HUES6 (cell line): ENCODE measurements around the gene CHTF18.
"Not testable (repeated sequence)": the region's sequence is repeated elsewhere in the genome, so short reads cannot be mapped to it uniquely, and the experiment has no call there.

ENCODE experiments used
- H3K27ac ChIP-seq: 2 replicates; pipeline ENCODE4 v1.7.0; 2013; ENCODE audit warnings: low read depth, mild to moderate bottlenecking, low read length, inconsistent platforms
- H3K27me3 ChIP-seq: 2 replicates; pipeline ENCODE4 v1.6.1; 2013; ENCODE audit warnings: low read length; ENCODE audit not compliant: control insufficient read depth, insufficient read depth
- H3K36me3 ChIP-seq: 2 replicates; pipeline ENCODE4 v1.6.1; 2013; ENCODE audit warnings: low read length; ENCODE audit not compliant: control insufficient read depth, insufficient read depth
- H3K4me1 ChIP-seq: 2 replicates; pipeline ENCODE4 v1.6.1; 2013; ENCODE audit warnings: low read length; ENCODE audit not compliant: control insufficient read depth, insufficient read depth
- H3K4me3 ChIP-seq: 2 replicates; pipeline ENCODE4 v1.5.1; 2013; ENCODE audit warnings: low read depth, low read length
- H3K9ac ChIP-seq: one replicate; pipeline ENCODE4 v1.6.1; 2013; ENCODE audit warnings: mild to moderate bottlenecking, low read length
- H3K9me3 ChIP-seq: 2 replicates; pipeline ENCODE4 v1.6.1; 2013; ENCODE audit warnings: low read depth, low read length; ENCODE audit not compliant: control insufficient read depth, insufficient read depth

CHTF18 gene

DNA sequence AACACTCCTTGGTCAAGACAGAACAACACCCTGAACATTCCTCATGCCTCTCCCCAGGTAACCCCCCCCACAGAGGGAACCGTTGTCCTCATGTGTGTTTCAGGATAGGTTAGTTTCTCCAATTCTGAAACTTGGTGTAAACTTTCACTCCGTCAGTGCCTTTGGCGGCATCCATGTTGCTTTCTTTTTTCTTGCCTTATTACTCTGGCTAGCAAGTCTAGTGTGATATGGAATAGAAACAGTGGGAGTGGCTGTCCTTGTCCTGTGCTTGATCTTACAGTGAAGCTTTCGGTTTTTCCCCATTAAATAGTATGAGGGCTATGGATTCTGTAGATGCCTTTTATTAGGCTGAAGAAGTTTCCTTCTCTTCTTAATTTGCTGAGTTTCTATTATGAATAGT, 47.8 kb downstream of the CHTF18 start:
- Histone ChIP-seq H3K27me3 (no peaks in the 10 kb centered on the region), H3K36me3 (no peaks in the 10 kb centered on the region), H3K4me1 (no peaks in the 10 kb centered on the region), H3K9ac (no peak overlapping the region), H3K4me3 (no peak overlapping the region), H3K9me3 (peaks cover 18% of the 10 kb centered on the region), H3K27ac (no peak overlapping the region)

DNA sequence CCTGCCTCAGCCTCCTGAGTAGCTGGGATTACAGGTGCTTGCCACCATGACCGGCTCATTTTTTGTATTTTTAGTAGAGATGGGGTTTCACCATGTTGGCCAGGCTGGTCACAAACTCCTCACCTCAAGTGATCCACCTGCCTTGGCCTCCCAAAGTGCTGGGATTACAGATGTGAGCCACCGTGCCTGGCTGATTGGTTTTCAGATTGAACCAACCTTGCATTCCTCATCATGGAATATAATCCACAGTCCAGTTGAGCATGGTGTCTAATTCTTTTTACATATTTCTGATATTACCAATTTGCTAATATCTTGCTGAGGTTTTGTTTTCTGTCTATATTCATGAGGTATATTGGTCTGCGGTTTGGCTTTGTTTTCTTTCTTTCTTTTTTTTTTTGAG, 48.4 kb downstream of the CHTF18 start:
- H3K4me1 ChIP-seq, H3K27ac ChIP-seq, H3K9ac ChIP-seq, H3K4me3 ChIP-seq, H3K27me3 ChIP-seq, H3K36me3 ChIP-seq: not testable (repeated sequence)
- H3K9me3 ChIP-seq: peaks cover 18% of the 10 kb centered on the region

DNA sequence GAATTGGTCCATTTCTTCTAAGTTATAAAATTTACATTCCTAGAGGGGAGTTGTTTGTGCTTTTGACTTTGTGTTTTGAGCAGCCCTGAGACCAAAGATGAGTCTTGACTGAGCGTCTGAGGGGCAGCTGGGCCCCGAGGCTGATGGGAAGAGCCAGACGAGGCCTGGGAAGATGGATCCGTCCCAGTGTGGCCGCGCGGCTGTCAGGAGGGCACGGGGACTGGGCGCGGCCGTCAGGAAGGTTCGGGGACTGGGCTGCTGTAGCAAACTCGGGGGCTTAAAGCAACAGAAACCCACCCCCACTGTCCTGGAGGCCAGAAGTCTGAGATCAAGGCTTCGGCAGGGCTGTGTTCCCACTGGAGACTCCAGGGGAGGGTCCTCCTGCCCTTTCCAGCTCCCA, 50.3 kb downstream of the CHTF18 start:
- H3K27me3 ChIP-seq: no peaks in the 10 kb centered on the region
- H3K9me3 ChIP-seq: peaks cover 18% of the 10 kb centered on the region
- H3K9ac ChIP-seq: no peak overlapping the region
- no peak overlapping the region for H3K4me3 ChIP-seq
- no peaks in the 10 kb centered on the region for H3K4me1 ChIP-seq
- no peak overlapping the region for H3K27ac ChIP-seq
- H3K36me3 ChIP-seq: no peaks in the 10 kb centered on the region

DNA sequence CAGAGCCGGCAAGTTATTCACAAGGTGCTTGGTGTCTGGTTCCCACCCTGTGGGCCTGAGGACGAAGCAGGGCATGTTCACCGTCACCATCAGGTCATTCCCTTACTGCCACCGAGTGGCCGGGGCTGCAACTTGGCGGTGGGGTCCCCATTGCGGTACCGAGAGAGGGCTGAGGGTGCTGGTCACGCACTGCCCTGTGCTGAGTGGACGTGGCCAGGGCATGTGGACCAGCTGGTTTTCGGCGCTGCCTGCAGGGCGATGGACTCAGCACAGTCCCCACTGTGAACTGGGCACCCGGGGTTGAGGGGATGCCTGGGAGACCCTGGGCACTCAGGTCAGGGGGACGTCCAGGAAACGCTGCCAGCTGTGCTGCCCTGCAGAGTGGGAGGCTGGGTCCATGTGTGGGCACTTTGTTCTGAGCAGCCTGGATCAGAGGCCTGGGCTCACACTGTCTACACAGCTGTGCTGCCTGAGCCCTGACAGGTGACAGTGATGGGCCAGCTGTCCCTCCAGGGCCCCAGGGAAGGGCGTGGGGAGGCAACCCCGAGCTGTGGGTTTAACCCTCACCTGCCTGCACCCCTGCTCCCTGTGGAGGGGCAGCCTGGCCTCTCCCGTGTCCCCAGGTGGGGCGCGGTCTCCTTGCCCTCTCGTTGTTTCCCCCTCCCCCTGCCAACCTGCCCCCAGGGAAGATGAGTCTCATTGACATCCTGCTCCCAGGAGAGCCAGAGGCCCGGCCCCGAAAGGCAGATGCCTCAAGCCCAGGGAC, 51.4 kb downstream of the CHTF18 start:
- Histone ChIP-seq H3K27me3 (no peaks in the 10 kb centered on the region), H3K4me1 (no peaks in the 10 kb centered on the region), H3K27ac (no peak overlapping the region), H3K9me3 (peaks cover 18% of the 10 kb centered on the region), H3K9ac (no peak overlapping the region), H3K36me3 (no peaks in the 10 kb centered on the region), H3K4me3 (no peak overlapping the region)

- no peak overlapping the region for H3K9ac ChIP-seq
- H3K36me3 ChIP-seq: no peaks in the 10 kb centered on the region
- H3K4me3 ChIP-seq: no peak overlapping the region
- no peaks in the 10 kb centered on the region for H3K27me3 ChIP-seq
- peaks cover 13% of the 10 kb centered on the region for H3K9me3 ChIP-seq
- no peak overlapping the region for H3K27ac ChIP-seq
- H3K4me1 ChIP-seq: no peaks in the 10 kb centered on the region
These were observed 52.4 kb downstream of the CHTF18 start for GRCh38 chr16:840561-841454.

DNA sequence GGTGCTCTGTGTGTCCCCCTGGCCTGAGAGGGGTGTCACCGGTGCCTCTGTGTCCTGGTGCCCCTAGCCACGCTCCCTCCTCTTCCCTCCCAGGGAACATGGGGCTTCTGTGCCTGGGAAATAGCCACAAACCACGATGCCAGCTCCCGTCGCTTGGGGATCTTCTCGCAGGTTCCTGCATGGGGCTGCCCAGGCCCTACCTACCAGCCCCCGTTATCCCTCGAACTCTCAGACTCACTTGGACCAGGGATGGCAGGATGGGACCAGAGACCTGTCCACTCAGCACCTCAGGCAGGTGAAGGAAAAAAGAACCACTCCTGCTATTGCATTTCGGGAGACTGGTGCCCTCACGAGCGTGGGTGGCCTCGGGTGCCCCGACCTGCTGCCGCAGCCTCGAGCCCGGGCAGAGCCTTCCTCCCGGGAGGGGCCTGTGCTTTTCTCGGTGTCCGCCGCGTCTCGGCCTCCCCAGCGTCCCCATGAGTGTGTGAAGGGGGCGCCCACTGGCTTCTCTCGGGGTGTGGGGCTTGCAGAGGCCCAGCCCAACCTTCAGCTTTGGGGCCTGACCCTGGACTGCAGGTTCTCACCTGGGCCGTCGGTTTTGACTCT, 53.1 kb downstream of the CHTF18 start:
- no peaks in the 10 kb centered on the region for H3K36me3 ChIP-seq
- no peaks in the 10 kb centered on the region for H3K27me3 ChIP-seq
- H3K9me3 ChIP-seq: peaks cover 9% of the 10 kb centered on the region
- no peaks in the 10 kb centered on the region for H3K4me1 ChIP-seq
- H3K4me3 ChIP-seq: no peak overlapping the region
- H3K27ac ChIP-seq: no peak overlapping the region
- H3K9ac ChIP-seq: no peak overlapping the region

GRCh38 chr16:842061-842476, 53.6 kb downstream of the CHTF18 start:
- no peaks in the 10 kb centered on the region for H3K36me3 ChIP-seq
- H3K4me3 ChIP-seq: no peak overlapping the region
- H3K27me3 ChIP-seq: no peaks in the 10 kb centered on the region
- no peaks in the 10 kb centered on the region for H3K4me1 ChIP-seq
- H3K27ac ChIP-seq: no peak overlapping the region
- peaks cover 6% of the 10 kb centered on the region for H3K9me3 ChIP-seq
- no peak overlapping the region for H3K9ac ChIP-seq

GRCh38 chr16:842711-843560, 54.5 kb downstream of the CHTF18 start:
- Histone ChIP-seq H3K9ac (no peak overlapping the region), H3K4me1 (no peaks in the 10 kb centered on the region), H3K27ac (no peak overlapping the region), H3K4me3 (no peak overlapping the region), H3K9me3 (peaks cover 6% of the 10 kb centered on the region; the same call in 1 of the 2 replicates), H3K36me3 (no peaks in the 10 kb centered on the region), H3K27me3 (no peaks in the 10 kb centered on the region)

DNA sequence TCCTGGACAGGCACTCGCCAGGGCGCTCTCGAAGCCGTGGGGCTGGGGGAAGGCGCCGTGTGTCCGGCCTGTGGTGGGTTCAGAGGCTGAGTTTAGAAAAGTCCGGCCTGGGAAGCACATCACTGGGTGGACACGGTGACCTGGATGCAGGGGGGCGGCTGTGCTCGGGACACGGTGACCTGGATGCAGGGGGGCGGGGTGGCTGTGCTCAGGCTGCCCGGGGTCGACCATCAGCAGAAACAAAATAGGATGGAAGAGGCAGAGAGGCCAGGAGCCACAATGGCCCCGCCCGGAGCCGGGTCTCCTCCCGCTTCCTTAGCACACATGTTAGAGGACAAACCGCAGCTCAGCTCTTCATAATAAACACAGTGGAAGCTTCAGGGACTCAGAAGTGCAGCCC, 55.4 kb downstream of the CHTF18 start:
- Histone ChIP-seq H3K9me3 (peaks cover 12% of the 10 kb centered on the region; the same call in 1 of the 2 replicates), H3K9ac (no peak overlapping the region), H3K27me3 (no peaks in the 10 kb centered on the region), H3K4me3 (no peak overlapping the region), H3K4me1 (no peaks in the 10 kb centered on the region), H3K27ac (no peak overlapping the region), H3K36me3 (no peaks in the 10 kb centered on the region)

DNA sequence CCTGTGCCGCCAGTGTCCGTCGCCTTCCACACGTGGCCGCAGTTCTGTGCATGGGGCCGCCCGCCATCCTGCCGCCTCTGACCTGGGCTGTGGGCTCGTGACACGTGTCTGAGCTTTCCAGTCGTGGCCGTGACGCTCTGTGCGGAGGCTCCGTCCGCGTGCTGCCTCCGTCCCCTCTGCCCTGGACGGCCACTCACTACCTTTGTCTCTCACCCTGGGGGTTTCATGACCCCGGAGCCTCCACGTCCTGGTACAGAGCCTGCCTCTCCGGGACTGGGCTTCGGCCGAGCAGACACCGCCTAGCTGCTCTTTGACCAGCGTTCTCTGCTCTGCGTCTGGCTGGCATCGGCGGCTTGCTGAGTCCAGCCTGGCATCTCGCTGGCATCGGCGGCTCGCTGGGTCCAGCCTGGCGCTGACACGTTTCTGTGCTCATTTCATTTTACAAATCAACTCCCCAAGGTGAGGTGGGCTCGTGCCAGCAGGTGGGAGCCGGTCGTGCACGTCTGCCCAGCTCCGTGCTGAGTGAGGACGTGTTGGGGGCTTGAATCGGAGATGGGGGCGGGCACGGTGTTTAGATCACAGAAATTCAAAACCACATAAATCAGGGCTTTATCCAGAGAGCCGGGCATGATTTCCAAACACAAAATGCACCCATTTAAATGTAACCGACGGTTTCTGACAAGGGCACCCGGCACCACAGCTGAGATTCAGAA, 56.4 kb downstream of the CHTF18 start:
- Histone ChIP-seq H3K4me1 (no peaks in the 10 kb centered on the region), H3K36me3 (no peaks in the 10 kb centered on the region), H3K27me3 (no peaks in the 10 kb centered on the region), H3K9me3 (peaks cover 18% of the 10 kb centered on the region), H3K4me3 (no peak overlapping the region), H3K27ac (no peak overlapping the region), H3K9ac (no peak overlapping the region)
